Measurements from ENCODE around the gene NR2C2. TPM values are rescaled to one million over a fixed set of nuclear protein-coding genes. Genes with fewer than 3 reads are reported as not detected.

Gene NR2C2
- total RNA-seq, 2 donors from 2014 or later: 41.8 to 43.6 TPM

GRCh38 chr3:14915636-14916222 is 31.7 kb upstream of the NR2C2 start:
- DNase-seq: no peak
- intact Hi-C loops (cut with DNase I, micrococcal nuclease): loop anchor here (10.0 kb wide), 2 partner anchors 121 to 411 kb away; no protein-coding TSS in a partner anchor
- ATAC-seq: peak; percentile 67

- no peak for ATAC-seq
- no peak for DNase-seq
- intact Hi-C loops (cut with DNase I, micrococcal nuclease): loop anchor here (10.0 kb wide), 2 partner anchors 124 to 414 kb away; no protein-coding TSS in a partner anchor
These were observed 29.0 kb upstream of the NR2C2 start for GRCh38 chr3:14918356-14918860.

GRCh38 chr3:14920536-14920935 is 26.8 kb upstream of the NR2C2 start:
- no peak for DNase-seq
- no peak for ATAC-seq
- intact Hi-C loops (cut with DNase I, micrococcal nuclease): loop anchor here in 1 of 2 donors (2.0 to 5.0 kb wide), 2 partner anchors 133 to 248 kb away; no protein-coding TSS in a partner anchor

GRCh38 chr3:14921034-14921616 is 26.3 kb upstream of the NR2C2 start:
- peak; percentile 58 to 88 for DNase-seq
- intact Hi-C loops (cut with DNase I, micrococcal nuclease): loop anchor here in 1 of 2 donors (2.0 to 5.0 kb wide), 2 partner anchors 134 to 248 kb away; no protein-coding TSS in a partner anchor
- ATAC-seq: peak; percentile 91

GRCh38 chr3:14921811-14922705 is 25.3 kb upstream of the NR2C2 start:
- DNase-seq: no peak
- intact Hi-C loops (cut with DNase I, micrococcal nuclease): loop anchor here in 1 of 2 donors (2.0 to 5.0 kb wide), 2 partner anchors 135 to 249 kb away; no protein-coding TSS in a partner anchor
- no peak for ATAC-seq

GRCh38 chr3:14922863-14923262 is 24.5 kb upstream of the NR2C2 start:
- ATAC-seq (no peak), DNase-seq (no peak)
- intact Hi-C loops (cut with DNase I, micrococcal nuclease): loop anchor here in 1 of 2 donors (5.0 kb wide), 1 partner anchor 136 kb away; no protein-coding TSS in a partner anchor

- ATAC-seq (no peak), DNase-seq (no peak)
- intact Hi-C loops (cut with DNase I, micrococcal nuclease): loop anchor here in 1 of 2 donors (5.0 kb wide), 1 partner anchor 136 kb away; no protein-coding TSS in a partner anchor
These were observed 23.9 kb upstream of the NR2C2 start for GRCh38 chr3:14923476-14923875.

- DNase-seq: no peak
- intact Hi-C loops (cut with DNase I, micrococcal nuclease): no loop called here
- peak; percentile 70 for ATAC-seq
These were observed 21.4 kb upstream of the NR2C2 start for GRCh38 chr3:14925729-14926591.

GRCh38 chr3:14926592-14926991 is 20.8 kb upstream of the NR2C2 start:
- no peak for ATAC-seq
- no peak for DNase-seq
- intact Hi-C loops (cut with DNase I, micrococcal nuclease): no loop called here

- intact Hi-C loops (cut with DNase I, micrococcal nuclease): no loop called here
- DNase-seq (no peak), ATAC-seq (no peak)
These were observed 20.1 kb upstream of the NR2C2 start for GRCh38 chr3:14927308-14927707.

GRCh38 chr3:14929310-14930074 is 17.9 kb upstream of the NR2C2 start:
- intact Hi-C loops (cut with DNase I, micrococcal nuclease): no loop called here
- DNase-seq: no peak
- no peak for ATAC-seq

GRCh38 chr3:14933820-14934425 is 13.5 kb upstream of the NR2C2 start:
- ATAC-seq: peak; percentile 8
- DNase-seq: no peak
- intact Hi-C loops (cut with DNase I, micrococcal nuclease): no loop called here

- DNase-seq (no peak), ATAC-seq (peak; percentile 91)
- intact Hi-C loops (cut with DNase I, micrococcal nuclease): no loop called here
These were observed 11.6 kb upstream of the NR2C2 start for GRCh38 chr3:14935592-14936345.

- intact Hi-C loops (cut with DNase I, micrococcal nuclease): no loop called here
- no peak for DNase-seq
- no peak for ATAC-seq
These were observed 8.4 kb upstream of the NR2C2 start for GRCh38 chr3:14938954-14939353.

- ATAC-seq (no peak), DNase-seq (no peak)
- intact Hi-C loops (cut with DNase I, micrococcal nuclease): no loop called here
These were observed 5.5 kb upstream of the NR2C2 start for GRCh38 chr3:14941871-14942270.

- intact Hi-C loops (cut with DNase I, micrococcal nuclease): no loop called here
- DNase-seq (no peak), ATAC-seq (peak; percentile 18)
These were observed 4.3 kb upstream of the NR2C2 start for GRCh38 chr3:14943042-14943441.
